GM12874 (cell line): Measurements from ENCODE around the gene SCUBE3.

Experiments used
- TF ChIP-seq, protein P1 (sequence below): IDR thresholded peaks from 2 replicates; pipeline ENCODE4 v1.5.1; 2011; ENCODE audit warnings: low read depth, mild to moderate bottlenecking, control low read depth, low read length, moderate library complexity; ENCODE audit not compliant: insufficient read depth

SCUBE3 gene

DNA sequence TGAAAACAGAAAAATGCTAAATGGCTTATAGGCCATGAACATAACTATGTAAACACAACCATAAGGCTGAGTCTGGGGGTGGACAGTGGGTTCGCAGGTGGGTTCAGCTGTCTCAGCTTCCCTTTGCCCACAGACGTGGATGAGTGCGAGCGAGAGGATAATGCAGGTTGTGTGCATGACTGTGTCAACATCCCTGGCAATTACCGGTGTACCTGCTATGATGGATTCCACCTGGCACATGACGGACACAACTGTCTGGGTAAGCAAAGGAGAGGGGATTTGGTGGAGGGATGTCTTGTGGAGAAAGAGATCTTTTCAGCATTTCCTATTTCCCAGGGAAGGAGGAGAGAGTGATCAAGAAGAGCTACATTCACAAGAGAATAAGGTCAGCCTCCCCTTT is 14.7 kb downstream of the SCUBE3 start:
- TF ChIP-seq, protein P1, sequence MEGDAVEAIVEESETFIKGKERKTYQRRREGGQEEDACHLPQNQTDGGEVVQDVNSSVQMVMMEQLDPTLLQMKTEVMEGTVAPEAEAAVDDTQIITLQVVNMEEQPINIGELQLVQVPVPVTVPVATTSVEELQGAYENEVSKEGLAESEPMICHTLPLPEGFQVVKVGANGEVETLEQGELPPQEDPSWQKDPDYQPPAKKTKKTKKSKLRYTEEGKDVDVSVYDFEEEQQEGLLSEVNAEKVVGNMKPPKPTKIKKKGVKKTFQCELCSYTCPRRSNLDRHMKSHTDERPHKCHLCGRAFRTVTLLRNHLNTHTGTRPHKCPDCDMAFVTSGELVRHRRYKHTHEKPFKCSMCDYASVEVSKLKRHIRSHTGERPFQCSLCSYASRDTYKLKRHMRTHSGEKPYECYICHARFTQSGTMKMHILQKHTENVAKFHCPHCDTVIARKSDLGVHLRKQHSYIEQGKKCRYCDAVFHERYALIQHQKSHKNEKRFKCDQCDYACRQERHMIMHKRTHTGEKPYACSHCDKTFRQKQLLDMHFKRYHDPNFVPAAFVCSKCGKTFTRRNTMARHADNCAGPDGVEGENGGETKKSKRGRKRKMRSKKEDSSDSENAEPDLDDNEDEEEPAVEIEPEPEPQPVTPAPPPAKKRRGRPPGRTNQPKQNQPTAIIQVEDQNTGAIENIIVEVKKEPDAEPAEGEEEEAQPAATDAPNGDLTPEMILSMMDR, result no peak

DNA sequence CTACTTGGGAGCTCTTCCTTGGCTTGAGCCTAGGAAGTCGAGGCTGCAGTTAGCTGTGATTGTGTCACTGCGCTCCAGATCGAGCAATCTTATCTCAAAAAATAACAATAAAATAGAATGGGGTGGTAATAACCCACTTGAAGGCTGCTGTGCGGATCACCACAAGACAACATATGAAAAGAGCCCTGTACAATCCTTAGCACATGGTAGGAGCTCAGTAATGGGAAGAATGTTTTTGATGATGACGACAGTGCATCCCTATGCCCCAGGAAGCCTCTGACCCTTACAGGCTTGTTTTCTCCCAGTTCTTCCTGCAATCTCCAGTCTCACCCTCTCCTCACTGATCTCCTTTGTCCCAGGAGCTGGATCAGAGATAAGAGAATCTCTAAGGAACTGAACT is 15.5 kb downstream of the SCUBE3 start:
- TF ChIP-seq, protein P1, result no peak

DNA sequence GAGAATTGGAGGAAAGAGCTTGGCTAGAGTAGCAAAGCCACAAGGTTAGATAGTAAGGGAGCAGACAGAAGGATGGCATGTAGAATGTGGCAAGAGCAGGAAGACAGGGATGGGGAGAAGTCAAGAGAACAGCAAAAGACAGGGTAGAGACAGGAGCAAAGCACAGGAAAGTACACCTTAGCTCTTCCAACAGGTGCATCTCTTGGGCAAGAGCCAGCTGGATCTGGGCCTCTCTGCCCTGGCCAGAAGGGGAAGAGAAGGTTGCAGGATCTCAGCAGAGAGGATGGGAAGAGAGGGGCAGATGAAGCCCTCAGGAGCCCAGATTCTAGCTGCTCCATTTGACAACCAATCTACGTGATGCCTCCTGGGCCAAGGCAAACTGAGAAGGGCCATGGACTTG is 16.7 kb downstream of the SCUBE3 start:
- TF ChIP-seq, protein P1, result no peak

DNA sequence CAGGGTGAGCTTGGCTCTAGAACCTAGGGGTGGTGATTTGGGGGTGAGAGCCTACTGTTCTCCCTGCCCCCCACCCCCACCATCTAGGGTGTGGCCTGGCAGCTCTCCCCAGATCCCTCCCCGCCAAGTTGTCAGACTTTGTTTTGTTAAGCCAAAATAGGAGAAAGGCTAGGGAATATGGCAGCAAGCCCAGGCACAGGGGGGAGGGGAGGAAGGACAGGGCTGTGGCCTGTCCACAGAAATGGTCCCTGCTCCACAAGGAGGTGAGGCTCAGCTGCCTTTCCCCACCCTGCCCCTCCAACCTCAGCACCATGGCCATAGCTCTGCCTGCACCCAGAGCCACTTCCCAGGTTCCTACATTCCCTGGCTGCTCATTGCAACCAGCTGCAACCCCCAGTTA is 17.2 kb downstream of the SCUBE3 start:
- TF ChIP-seq, protein P1, result no peak

DNA sequence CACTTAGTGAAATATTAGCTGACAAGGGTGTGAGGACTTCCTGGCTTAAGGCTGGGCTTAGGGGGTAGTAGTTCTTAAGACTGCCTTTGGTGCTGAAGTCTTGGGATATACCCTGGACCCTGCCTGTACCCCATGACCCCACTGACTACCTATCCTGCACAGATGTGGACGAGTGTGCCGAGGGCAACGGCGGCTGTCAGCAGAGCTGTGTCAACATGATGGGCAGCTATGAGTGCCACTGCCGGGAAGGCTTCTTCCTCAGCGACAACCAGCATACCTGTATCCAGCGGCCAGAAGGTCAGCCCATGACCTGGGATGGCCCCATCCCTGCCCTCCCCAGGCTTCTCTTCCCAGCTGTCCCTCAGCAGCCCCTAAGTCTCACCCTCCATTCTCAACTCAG is 17.8 kb downstream of the SCUBE3 start:
- TF ChIP-seq, protein P1, result no peak

DNA sequence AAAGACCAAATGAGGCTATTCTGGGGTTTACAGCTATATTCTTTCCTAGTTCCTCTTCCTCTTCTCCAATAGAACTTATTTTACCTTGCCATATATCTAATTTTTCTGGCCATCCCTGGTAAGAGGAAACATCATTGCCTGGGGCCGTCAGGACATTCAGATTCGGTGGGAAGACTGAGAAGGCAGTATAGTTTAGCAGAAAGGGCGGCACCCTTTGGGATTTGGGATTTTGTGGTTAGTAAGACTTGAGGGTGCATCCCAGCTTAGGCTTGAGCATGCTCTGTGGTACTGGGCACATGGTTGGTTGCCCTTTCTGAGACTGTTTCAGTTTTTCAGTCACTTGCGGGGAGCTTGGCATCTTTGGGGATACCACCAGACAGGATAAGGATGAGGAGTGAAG is 21.1 kb downstream of the SCUBE3 start:
- TF ChIP-seq, protein P1, result no peak

DNA sequence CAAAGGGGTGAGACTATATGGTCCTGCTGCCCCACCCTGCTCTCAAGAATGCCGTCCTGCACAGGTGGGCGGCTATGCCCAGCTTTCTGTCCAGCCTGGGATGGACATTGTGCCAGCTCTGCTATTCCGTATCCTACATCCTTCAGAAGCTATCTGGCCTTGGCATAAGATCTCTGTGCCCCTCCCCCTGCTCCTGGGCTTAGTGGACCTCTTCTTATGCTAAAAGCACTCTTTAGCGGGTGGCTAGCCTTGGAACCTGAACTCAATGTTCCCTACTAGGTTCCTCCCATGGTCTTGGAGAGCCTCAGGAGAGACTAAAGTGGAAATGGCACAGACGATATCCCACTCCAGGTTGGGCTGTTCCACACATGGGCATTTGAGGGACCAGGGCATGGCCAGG is 22.5 kb downstream of the SCUBE3 start:
- TF ChIP-seq, protein P1, result no peak

DNA sequence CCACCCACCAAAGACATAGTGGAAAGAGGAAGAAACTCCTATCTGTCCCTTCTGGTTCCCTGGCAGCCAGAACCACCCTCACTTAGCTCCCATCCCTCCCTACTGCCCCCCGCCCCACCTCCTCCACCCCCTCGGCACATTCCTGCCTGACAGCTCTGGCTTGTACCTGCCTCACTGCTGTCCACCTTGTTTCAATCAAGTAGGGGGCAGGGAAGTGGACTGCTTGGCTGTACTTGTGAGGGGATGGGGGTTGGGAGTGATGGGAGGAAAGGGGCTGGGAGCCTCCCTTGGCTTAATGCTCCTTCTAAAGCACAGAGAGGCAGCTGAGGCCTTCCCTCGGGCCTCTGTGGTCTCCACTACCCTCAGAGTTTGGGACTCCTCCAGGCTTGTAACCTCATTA is 23.7 kb downstream of the SCUBE3 start:
- TF ChIP-seq, protein P1, result no peak
